HL-60 (cell line): ENCODE results near the gene ANO1.

Source experiments
- DNase-seq, 2 experiments: peaks; one replicate each; pipeline ENCODE4 v3.0.0-alpha.2; 2010 to 2020; ENCODE audit warnings: low read depth in 1 of 2, low spot score in 1 of 2
- H3K27ac ChIP-seq: fragments of 250-450 bp; sonication (Bioruptor Pico); replicated peaks from 2 replicates; pipeline ENCODE4 v1.5.1; 2020; ENCODE audit warnings: mild to moderate bottlenecking, moderate library complexity
- H3K27me3 ChIP-seq: fragments of 250-450 bp; sonication (Bioruptor Pico); 2 replicates; pipeline ENCODE4 v1.5.1; 2021; ENCODE audit warnings: mild to moderate bottlenecking, moderate library complexity; ENCODE audit not compliant: insufficient read depth, poor library complexity, severe bottlenecking
- H3K4me3 ChIP-seq: replicated peaks from 2 replicates; pipeline ENCODE4 v1.5.1; 2011; ENCODE audit warnings: mild to moderate bottlenecking, control low read depth, low read length; ENCODE audit not compliant: insufficient read depth
- GABPA ChIP-seq: IDR thresholded peaks from 2 replicates; pipeline ENCODE4 v1.6.1; 2012; ENCODE audit warnings: low read depth
- POLR2AphosphoS5 ChIP-seq: IDR thresholded peaks from 2 replicates; pipeline ENCODE4 v1.6.1; 2012; ENCODE audit warnings: low read depth
- SPI1 ChIP-seq: IDR thresholded peaks from 2 replicates; pipeline ENCODE4 v1.6.1; 2012; ENCODE audit warnings: low read depth, mild to moderate bottlenecking, borderline replicate concordance
- TF ChIP-seq, protein P1 (sequence below): IDR thresholded peaks from one replicate; pipeline ENCODE4 v1.5.1; 2011; ENCODE audit warnings: low read length, control low read depth, inconsistent platforms; ENCODE audit not compliant: insufficient read depth
- TF ChIP-seq, protein P2 (sequence below): IDR thresholded peaks from 2 replicates; pipeline ENCODE4 v1.6.1; 2012; ENCODE audit warnings: low read depth; ENCODE audit not compliant: insufficient replicate concordance

The ANO1 gene

DNA sequence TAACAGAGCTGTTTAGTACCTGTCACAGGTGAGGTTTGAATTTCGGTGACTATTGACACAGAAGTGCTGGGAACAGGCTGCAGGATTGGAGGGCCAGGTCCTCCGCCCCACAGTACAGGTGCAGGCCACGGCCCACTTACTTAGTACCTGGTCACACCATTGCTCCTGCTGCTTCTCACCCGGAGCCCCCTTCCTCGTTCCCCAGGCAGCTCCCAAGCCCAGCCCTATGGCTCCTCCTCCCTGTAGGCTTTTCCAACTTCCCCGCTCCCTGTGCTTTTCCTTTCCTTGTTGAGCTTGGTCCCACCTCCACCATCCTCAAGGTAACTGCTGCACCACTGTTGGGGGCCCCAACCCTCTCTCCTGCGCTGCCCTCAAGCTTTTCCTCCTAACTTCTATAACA, 27.9 kb upstream of the ANO1 start:
- no peak overlapping the region for H3K4me3 ChIP-seq
- no peak overlapping the region for H3K27ac ChIP-seq
- no peak for TF ChIP-seq SPI1
- TF ChIP-seq POLR2AphosphoS5: no peak
- TF ChIP-seq GABPA: no peak
- TF ChIP-seq, protein P1, sequence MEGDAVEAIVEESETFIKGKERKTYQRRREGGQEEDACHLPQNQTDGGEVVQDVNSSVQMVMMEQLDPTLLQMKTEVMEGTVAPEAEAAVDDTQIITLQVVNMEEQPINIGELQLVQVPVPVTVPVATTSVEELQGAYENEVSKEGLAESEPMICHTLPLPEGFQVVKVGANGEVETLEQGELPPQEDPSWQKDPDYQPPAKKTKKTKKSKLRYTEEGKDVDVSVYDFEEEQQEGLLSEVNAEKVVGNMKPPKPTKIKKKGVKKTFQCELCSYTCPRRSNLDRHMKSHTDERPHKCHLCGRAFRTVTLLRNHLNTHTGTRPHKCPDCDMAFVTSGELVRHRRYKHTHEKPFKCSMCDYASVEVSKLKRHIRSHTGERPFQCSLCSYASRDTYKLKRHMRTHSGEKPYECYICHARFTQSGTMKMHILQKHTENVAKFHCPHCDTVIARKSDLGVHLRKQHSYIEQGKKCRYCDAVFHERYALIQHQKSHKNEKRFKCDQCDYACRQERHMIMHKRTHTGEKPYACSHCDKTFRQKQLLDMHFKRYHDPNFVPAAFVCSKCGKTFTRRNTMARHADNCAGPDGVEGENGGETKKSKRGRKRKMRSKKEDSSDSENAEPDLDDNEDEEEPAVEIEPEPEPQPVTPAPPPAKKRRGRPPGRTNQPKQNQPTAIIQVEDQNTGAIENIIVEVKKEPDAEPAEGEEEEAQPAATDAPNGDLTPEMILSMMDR: no peak
- TF ChIP-seq, protein P2, sequence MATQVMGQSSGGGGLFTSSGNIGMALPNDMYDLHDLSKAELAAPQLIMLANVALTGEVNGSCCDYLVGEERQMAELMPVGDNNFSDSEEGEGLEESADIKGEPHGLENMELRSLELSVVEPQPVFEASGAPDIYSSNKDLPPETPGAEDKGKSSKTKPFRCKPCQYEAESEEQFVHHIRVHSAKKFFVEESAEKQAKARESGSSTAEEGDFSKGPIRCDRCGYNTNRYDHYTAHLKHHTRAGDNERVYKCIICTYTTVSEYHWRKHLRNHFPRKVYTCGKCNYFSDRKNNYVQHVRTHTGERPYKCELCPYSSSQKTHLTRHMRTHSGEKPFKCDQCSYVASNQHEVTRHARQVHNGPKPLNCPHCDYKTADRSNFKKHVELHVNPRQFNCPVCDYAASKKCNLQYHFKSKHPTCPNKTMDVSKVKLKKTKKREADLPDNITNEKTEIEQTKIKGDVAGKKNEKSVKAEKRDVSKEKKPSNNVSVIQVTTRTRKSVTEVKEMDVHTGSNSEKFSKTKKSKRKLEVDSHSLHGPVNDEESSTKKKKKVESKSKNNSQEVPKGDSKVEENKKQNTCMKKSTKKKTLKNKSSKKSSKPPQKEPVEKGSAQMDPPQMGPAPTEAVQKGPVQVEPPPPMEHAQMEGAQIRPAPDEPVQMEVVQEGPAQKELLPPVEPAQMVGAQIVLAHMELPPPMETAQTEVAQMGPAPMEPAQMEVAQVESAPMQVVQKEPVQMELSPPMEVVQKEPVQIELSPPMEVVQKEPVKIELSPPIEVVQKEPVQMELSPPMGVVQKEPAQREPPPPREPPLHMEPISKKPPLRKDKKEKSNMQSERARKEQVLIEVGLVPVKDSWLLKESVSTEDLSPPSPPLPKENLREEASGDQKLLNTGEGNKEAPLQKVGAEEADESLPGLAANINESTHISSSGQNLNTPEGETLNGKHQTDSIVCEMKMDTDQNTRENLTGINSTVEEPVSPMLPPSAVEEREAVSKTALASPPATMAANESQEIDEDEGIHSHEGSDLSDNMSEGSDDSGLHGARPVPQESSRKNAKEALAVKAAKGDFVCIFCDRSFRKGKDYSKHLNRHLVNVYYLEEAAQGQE: no peak
- DNase-seq: no peak
- H3K27me3 ChIP-seq: no peaks in the 10 kb centered on the region

DNA sequence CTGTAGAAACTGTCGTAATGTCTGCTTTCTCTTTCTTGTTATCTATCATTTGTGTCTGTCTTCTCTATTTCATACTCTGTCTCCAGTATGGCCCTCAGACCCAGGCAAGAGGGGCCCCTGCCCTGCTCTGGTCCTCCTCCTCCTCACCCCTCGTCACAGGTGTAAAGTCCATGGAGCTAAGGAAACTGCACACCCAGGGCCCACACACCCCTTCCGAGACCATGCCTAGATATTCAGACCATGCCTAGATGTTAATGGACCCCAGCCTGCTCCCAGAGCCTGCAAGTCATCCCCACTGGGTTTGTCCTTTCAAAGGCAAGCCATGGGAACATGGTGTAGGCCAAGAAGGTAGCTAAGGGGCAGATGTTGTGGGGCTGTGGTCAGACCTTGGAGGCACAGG, 24.1 kb upstream of the ANO1 start:
- TF ChIP-seq GABPA (no peak), POLR2AphosphoS5 (no peak), SPI1 (no peak)
- TF ChIP-seq, protein P2: no peak
- TF ChIP-seq, protein P1: no peak
- H3K27ac ChIP-seq: no peak overlapping the region
- DNase-seq: no peak
- H3K27me3 ChIP-seq: no peaks in the 10 kb centered on the region
- no peak overlapping the region for H3K4me3 ChIP-seq

DNA sequence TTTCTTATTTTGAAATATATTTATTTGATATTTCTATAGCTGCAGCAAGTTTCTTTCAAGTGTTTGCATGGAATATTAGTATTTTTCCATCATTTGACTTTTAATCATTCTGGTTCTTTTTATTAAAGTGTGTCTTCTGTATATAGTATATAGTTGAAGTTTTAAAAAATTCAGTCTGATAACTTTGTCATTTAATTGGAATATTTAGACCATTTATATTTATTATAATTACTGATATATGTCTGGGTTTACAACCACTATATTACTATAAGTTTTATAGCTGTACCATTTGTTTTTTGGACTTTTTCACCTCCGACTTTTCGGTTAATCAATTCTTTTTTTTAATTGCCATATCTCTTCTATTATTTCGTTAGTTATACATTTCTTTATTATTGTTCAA, 22.7 kb upstream of the ANO1 start:
- no peak for TF ChIP-seq POLR2AphosphoS5
- no peak for TF ChIP-seq GABPA
- TF ChIP-seq SPI1: no peak
- TF ChIP-seq, protein P1: no peak
- TF ChIP-seq, protein P2: no peak

More for the DNA sequence above, 22.7 kb upstream of the ANO1 start:
- Histone ChIP-seq H3K27ac (no peak overlapping the region), H3K4me3 (no peak overlapping the region), H3K27me3 (no peaks in the 10 kb centered on the region)
- DNase-seq: no peak
